GM12891 (cell line): ENCODE measurements around the gene ADGRV1.

ENCODE experiments used
- PAX5 ChIP-seq: IDR thresholded peaks from 2 replicates; pipeline ENCODE4 v1.6.1; 2011; ENCODE audit warnings: low read length, moderate library complexity, mild to moderate bottlenecking; ENCODE audit not compliant: insufficient read depth, severe bottlenecking
- POLR2A ChIP-seq: IDR thresholded peaks from 2 replicates; pipeline ENCODE4 v1.6.1; 2011; ENCODE audit warnings: low read depth, low read length, control low read depth
- POLR2AphosphoS5 ChIP-seq: IDR thresholded peaks from 2 replicates; pipeline ENCODE4 v1.6.1; 2011; ENCODE audit warnings: low read depth, low read length, control low read depth
- SPI1 ChIP-seq: IDR thresholded peaks from 2 replicates; pipeline ENCODE4 v1.6.1; 2011; ENCODE audit warnings: low read depth, low read length, control low read depth
- TAF1 ChIP-seq: IDR thresholded peaks from 2 replicates; pipeline ENCODE4 v1.6.1; 2011; ENCODE audit warnings: low read depth, low read length, control low read depth

DNA sequence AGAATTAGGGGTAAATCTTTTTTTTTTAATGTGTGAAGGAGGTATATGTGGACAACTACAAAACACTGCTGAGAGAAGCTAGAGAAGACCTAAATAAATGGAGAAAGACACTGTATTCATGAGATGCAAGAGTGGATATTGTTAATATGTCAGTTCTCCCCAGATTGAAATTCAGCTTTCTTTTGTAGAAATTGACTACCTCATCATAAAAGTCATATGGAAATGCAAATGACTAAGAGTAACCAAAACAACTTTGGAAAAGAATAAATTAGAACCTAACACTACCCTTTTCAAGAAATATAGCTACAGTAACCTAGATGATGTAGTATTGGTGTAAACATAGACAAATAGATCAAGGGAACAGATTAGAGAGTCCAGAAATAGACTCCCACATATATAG is 400.7 kb downstream of the ADGRV1 start:
- TF ChIP-seq POLR2A (no peak), TAF1 (no peak), PAX5 (no peak), POLR2AphosphoS5 (no peak), SPI1 (no peak)
